Kidney capillary endothelial cell (primary cell): Measurements from ENCODE around the gene PTPRD.
A peak's percentile ranks its signal among the peaks of the same experiment; 100 is the strongest.
"Not testable (repeated sequence)": the region's sequence is repeated elsewhere in the genome, so short reads cannot be mapped to it uniquely, and the experiment has no call there.

Experiments used
- DNase-seq: peaks from one replicate; pipeline ENCODE4 v3.0.0-alpha.2; 2018; ENCODE audit warnings: low spot score

PTPRD gene

DNA sequence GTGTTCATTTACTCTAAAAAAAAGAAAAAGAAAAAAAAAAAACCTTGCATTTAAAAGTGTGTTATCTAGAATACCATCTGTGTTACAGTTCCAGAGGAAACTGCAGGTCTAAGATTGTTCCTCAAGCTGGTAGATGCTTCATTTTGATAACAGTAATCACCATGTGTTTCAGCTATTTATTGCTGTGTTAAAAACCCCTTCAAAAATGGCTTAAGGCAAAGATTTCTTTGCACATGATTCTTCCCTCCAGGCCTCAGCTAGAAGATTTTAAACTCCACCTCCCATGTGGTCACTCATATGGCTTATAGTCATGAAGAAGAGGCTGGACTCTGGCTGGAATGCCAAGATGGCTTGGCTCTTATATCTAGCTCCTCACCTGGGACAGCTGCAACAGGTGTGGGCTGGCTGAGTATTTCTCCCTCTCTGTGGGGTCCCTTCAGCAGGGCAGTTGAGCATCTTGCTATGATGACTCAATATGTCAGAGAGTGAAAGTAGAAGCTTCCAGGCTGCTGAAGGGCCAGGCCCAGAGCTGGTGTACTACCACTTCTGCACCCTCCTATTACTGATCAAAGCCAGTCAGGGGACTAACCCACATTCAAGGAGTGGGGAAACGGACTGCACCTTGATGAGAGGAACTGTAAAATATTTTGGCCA, 1892.8 kb downstream of the PTPRD start:
- DNase-seq, result no peak

DNA sequence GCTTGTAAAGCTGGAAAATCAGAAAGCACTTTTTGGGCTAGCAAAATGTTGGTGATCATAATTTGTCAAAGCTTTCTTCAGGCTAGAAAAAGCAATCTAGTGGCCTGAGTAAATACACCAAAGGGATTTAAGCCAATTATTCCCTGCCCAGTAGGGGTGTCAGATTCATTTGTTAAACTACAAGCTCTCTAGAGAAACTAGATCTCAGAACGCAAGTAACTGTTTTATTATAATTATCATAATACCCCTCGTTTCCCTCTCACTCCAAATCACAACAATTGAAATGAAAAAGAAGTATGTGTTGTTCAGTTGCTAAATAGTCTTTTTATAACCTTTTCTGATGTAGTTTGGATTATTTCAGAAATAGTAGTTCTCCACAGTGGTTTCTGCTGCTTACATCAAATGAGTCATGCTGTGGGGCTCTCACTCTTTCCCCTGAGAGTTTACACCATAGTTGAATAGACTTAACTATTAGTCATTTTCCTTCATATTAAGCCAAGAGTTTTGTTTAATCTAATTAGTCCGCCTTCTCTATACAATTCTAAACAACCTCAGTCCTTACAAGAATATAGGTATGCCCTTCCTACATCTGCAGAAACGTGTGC, 1894.6 kb downstream of the PTPRD start:
- peak; percentile 11 for DNase-seq

DNA sequence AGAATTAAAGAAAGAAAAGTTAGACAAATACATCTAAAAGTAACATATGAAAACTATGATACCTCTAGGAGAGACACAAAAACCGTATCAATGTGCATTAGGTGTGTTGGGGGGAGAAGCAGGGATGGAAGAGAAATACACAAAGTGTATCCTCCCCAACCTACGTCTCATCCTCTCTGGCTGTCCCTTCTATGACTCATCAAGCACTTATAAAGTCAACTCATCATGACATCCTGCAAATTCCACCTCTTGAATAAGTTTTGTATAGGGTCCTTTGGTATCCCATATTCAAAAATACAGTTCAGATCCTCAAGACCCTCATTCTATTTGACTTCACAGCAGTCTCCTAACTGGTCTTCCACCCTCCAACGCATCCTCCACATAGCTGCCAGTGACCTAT, 1895.7 kb downstream of the PTPRD start:
- DNase-seq, result no peak

DNA sequence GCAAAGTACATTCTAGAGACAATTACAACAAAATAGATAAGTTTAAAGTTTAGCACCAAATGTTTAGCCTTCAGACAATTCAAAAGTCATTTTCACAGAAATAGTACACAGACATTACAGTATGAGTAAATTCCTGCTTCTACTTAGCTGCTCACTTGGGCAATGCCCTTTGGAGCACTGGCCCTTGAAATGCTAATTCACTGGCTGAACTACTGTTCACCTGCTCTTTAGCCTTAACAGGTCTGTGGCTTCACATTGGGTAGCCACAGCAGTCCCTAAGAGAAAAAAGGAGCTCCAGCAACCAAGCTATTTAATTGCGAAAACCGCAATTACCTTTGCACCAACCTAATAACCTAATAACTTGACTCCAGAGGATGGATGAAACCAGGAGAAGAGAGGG, 1897.0 kb downstream of the PTPRD start:
- no peak for DNase-seq

DNA sequence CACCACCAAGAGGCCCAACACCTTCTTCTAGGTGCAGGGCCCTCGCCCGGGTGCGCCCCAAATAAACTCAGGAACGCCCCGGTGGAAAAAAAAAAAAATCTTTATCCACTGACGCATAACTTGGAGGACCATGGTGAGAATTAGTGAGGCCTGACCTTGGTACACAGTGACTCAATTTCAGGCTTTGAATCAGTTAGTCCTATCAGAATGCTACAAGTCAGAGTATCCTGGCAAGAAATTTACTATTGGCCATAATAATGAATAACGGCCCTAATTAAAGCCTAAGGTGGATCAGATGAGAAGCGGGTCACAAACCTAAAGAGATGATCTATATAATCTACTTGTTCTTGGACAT, 1899.0 kb downstream of the PTPRD start:
- DNase-seq, result no peak

DNA sequence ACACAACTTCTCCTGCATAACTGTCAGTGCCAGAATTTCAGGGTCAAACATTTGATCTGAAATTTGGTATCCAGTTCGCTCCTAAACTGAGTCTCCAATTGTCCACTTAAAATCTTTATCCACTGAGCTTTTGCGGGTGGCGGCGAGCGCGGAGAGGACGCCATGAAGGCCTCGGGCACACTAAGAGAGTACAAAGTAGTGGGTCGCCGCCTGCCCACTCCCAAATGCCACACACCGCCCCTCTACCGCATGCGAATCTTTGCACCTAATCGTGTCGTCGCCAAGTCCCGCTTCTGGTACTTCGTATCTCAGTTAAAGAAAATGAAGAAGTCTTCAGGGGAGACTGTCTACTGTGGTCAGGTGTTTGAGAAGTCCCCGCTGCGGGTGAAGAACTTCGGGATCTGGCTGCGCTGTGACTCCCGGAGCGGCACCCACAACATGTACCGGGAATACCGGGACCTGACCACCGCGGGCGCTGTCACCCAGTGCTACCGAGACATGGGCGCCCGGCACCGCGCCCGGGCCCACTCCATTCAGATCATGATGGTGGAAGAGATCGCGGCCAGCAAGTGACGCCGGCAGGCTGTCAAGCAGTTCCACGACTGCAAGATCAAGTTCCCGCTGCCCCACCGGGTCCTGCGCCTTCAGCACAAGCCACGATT, 1899.5 kb downstream of the PTPRD start:
- no peak for DNase-seq

DNA sequence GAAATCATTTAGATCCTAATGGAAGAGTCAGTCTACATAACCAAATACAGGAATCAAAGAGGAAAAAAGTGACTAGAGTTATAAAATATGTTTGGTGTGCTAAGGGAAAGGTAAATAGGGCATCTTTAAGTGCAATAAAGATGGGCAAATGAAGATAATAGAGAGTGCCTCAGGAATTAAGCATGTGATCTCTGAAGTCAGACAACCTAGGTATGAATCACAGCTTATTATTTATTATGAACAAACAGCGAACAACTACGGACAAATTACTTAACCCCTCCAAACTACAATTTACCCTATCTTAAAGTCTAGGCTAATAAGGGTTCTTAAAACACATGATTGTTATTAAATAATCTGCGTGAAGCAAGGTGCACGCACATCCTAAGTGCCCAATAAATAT, 1903.1 kb downstream of the PTPRD start:
- no peak for DNase-seq

DNA sequence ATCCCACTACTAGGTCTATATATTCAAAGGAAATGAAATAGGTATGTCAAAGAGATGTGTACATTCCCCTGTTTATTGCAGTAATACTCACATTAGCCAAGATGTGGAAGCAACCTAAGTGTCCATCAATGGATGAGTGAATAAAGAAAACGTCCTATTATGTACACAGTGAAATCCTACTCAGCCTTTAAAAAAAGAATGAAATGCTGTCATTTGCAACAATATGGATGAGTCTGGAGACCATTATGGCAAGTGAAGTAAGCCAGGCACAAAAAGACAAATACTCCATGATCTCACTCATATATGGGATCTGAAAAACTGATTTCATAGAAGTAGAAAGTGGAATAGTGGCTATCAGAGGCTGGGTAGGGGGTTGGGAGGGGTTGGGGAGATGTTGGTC, 1904.1 kb downstream of the PTPRD start:
- no peak for DNase-seq

DNA sequence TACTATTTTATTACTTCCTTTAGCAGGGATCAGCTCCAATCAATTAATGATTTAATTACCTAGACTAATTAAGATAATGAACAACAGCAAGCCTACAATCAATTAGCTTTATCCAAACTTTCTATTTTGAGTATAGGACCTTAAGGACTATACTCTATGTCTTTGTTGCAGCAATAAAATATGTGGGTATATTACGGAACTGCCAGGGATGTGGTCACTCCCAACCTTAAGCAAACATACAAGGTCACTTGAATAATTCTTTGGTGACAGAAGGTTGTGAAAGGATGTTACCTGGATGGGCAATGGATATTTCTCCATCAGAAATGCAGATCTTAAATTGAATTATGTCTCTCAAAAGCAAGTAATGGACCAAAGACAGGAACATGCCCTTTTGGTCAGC, 1905.8 kb downstream of the PTPRD start:
- DNase-seq, result no peak

DNA sequence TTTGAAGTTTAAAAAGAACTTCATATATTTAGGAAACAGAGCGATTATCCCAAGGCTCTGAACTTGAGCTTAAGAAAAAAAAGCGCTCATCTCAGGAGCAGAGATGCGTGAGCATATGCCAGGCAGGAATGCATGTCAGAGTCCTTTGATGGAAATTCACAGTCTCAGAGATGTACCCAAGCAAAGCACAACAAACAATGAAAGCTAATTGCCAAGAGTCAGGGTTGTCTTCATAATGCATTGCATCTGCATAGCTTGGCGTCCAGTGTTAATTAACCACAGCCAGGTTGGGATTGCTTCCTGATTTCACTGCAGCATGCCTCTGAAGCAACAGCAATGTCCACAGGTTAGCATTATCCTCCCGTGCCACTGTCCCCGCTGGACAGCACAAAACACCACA, 1906.3 kb downstream of the PTPRD start:
- DNase-seq, result no peak

DNA sequence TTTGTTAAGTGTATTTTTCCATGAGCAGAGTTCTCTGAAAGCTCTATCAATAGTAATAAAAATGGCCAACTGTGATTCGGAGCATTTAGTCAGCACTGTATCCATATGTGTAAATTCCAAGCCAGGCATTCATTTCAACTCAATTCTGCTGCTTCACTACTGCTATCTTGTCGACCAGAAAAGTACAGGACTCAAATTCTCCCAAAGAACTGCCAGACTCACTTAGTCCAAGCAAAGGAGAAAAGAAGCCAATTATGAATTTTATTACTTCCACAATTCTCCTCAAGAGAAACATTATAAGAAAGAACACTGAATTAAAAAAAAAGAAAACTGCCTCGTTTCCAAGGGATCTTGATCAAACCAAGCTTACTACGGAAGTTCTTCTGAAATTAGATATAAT, 1906.9 kb downstream of the PTPRD start:
- DNase-seq, result no peak

DNA sequence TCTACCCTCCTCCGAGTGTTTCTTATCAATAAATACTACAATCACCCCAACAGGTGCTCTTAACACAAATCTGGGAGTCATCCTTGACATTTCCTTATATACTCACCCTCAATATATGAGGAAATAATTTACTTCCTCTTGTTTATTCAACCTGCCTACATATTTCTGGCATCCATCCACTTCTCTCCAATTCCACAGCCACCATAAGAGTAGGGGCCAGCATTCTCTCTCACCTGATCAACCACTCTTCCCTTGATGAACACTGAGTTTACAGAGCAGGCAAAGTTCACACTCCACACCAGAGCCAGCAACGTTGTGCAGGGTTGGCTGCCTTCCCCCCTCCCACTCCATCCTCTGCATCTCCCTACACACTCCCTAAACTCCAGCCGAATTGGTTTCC, 1908.9 kb downstream of the PTPRD start:
- DNase-seq, result no peak

DNA sequence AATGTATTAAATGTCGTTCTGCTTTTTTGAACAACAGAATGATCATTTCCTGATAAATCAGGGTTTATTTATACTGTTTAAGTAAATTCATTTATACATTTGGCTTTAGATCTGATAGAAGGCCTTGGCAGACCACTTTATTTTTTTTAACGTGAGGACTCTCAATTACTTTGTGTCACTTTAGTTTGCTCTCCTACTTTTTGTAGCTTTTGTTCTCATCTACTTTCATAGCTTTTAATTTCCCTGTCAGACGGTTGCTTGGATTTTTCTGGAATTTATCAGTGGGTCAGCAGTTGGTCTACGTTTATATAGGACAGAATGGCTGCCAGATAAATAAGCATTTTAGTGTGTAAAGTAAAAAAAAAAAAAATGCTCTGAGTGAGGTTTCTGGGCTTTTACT, 1910.9 kb downstream of the PTPRD start:
- DNase-seq, result no peak

DNA sequence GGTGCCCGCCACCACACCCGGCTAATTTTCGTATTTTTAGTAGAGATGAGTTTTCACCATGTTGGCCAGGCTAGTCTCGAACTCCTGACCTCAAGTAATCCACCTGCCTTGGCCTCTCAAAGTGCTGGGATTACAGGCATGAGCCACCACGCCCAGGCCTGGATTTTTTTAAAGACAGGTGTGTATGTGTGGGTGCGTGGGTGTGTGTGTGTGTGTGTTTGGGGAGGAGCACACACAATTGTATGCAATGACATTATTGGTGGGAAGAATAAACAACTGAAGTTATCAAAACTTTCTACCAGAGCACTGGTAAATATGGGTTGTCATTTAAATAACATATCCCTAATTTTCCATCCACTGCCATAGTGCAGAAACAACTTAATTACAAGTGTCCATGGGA, 1915.2 kb downstream of the PTPRD start:
- DNase-seq, result not testable (repeated sequence)

DNA sequence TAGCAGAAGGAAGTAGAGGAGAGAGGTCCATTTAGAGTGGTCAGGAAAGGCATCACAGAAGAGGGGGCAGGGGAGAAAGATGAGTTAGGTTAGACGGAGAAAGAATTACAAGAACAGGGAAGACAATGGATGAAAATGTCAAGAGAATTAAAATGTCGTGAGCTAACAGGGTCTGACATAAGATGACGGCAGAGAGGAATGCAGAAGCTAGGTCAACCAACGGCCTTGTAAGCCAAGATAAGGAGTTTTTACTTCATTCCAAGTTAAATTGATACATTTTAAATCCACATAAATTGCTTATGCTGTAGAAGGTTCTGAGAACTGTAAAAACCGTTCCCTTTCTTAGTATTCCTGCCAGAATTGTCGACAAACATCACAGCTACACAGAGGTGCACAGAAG, 1916.3 kb downstream of the PTPRD start:
- no peak for DNase-seq

DNA sequence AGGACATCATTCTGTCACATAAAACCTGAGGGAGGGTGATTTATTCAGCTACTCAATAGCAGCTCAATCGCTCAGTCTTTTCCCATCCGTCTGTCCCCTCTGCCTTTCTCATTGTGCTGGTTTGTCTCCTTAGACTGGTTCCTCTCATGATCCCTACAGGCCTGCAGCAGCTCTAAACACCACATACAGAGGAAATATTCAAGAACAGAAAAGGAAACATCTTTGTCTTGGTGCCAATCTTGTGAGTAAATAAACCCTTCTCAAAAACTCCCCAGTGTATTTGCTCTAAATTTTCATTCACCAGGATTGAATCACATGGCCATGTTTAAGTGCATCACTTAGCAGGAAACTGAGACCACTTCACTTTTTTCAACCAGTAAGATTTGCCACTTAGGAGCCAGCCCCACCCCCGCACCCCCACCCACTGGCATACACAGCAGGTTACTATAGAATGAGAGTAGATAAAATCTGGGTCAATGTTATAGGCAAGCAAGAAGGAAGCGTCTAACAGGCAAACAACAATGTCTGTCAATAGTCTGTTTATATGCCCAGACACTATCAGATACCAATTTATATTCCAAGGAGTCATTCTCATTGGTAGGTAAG, 1917.7 kb downstream of the PTPRD start:
- DNase-seq, result no peak

DNA sequence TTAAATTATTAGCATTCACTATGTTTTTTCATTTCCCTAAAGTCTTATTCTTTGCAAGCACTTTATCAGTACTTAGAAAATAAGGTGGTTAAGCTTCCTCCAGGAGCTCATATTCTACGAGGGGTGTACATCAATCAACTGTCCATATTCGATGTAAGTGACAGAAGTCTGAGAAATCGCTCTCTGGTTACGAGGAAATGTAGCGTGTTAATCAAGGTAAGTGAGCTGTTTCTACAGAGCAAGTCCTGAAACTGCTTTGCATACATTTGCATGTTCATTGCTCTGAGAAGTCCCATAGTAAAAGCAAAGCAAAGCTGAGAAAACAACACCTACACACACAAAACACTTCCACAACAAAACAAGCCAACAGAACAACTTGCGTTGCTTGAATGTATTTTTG, 1919.3 kb downstream of the PTPRD start:
- no peak for DNase-seq

DNA sequence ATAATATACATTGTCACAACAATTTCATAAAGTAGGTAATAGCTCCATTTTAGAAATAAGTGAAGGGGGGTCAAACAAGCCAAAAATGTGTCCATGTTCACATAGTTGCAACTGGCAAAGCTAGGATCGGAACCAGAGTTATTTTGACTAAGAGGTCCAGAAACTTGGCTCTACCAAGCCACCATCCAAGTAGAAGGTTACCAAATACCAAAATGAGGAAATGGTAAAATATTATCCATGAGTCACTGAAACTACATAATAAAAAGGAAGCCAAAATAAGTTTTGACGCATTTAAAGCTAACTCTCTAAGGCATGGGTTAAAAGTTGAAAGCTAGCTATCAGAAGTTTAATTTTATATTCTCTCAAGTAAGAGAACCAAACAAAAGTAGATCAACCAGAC, 1926.3 kb downstream of the PTPRD start:
- DNase-seq, result no peak

DNA sequence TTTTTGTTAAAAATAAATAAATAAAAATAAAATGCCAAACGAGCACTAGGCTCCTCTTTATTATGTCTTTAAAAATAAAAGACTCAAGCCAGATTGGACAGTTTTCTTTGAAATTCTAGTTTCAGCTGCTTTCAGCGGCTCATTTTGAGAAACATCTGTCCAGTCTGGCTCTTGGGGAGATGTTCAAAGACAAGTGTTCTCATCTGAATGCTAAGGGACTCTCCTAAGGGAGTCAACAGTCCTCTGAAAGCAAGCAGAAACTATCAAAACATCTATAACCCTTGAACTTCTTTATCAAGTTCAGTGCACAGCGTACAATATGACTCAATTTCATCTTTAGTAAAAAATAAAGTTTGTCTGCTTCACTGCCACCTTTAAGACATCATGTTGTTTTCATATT, 1927.0 kb downstream of the PTPRD start:
- DNase-seq, result no peak

DNA sequence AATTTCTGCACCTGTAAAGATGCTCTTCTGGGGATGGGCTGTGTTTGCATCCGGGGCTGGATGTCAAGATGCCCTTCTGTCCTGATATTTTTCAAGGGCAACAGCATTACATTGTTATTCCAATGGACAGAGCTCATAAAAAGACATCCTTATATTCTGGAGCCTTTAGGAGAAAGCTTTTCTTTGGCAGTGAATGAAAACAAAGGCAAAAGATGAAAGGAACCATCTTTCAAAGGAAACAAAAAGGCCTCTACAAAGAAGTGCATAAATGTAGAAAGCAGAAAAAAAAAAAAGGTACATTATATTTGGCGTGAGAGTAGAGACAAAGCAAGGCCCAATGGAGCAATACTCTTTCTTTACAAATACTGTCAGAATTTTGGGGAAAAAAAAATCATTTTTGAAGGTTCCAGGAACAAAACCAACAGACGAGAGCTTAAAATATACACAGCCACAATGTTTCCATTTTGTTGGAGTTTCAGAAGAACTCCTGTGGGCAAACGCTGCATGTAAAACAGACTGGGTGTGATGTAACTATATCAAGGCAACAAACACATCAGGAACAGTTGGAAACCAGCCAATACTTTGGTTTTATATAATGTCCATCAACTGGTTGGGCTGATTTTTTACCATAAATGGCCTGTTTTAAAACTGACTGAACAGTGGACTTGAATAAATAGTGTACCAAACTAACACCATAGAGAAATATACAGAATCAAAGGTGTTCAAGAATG, 1927.7 kb downstream of the PTPRD start:
- DNase-seq, result no peak

DNA sequence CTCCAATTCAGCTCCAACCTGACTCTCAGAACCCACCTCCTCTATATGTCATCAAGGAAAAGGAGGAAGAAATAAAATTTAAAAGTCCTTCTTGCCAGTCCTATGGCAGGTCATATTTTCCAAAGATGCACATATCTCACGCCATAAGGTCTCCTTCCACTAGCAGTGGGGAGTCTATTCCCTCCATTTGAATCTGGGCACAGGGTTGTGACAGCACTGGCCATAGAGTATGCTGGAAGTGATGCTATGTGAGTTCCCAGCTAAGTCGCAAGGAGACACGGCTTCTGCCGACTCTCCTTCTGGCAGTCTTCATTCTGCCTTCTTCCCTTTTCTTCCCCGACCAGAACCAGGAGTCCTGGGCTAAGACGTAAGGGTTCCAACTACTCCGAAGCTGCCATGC, 1929.3 kb downstream of the PTPRD start:
- no peak for DNase-seq

DNA sequence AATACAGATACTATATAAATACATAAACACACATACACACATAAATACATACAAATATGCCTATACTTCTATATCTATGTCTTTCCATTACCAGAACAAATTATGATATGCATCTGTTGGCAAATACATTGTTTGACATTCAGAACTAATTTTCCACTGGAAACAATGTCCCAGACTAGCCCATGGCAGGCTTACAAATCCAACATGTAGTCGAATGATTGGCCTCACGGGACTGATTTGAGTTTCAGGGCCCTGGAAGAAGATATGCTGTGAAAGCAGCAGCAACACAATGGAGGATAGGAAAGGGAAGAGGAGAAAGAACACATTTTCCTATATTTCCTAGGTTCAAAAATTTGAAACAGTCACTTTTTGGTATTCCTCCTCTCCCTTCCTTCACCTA, 1932.1 kb downstream of the PTPRD start:
- DNase-seq, result no peak

DNA sequence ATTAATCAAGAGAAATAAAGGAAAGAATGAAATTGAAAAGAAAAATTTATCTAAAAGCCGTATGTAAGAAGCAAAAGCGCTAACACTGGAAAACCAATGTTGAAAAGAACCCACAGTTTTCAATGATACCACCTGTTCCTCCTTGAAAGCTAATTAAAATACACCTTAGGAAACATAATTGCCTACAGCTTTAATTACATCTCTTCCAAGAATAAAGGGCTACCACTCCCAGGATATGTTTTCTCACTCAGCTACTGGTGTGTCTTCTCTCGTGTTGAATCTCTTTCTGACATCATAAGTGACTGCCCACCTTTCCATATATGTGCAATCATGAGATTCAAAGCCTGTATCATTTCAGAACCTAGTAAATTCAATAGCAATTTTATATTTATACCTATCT, 1932.6 kb downstream of the PTPRD start:
- DNase-seq, result no peak
